Panc1 (cell line): ENCODE results near the gene HRH2. TPM values are rescaled to one million over a fixed set of nuclear protein-coding genes. Genes with fewer than 3 reads are reported as not detected.

ENCODE experiments used
- ATAC-seq: fragments of 200-7000 bp; cut with Tn5 transposase; 2 replicates; pipeline ENCODE4 v1.9.1; 2020; ENCODE audit warnings: mild to moderate bottlenecking, moderate library complexity
- BruUV-seq: library from RNA; stranded (reverse); fragments of 400-500 nt; replicated peaks from 2 replicates; lab custom pipeline; 2021; lab: Mats Ljungman, UMichigan
- CTCF ChIA-PET: fragments of 300-600 bp; sonication (Branson Sonifier 250); formaldehyde crosslinking; loops from one replicate; lab custom pipeline; 2022; ENCODE audit warnings: antibody characterized with exemption; lab: Charles Lee
- POLR2A ChIA-PET: fragments of 300-600 bp; sonication (Branson Sonifier 250); formaldehyde crosslinking; loops from one replicate; lab custom pipeline; 2022; ENCODE audit warnings: antibody characterized with exemption; lab: Charles Lee
- DNase-seq: peaks from one replicate; pipeline ENCODE4 v3.0.0-alpha.2; 2010; ENCODE audit warnings: low read depth, low spot score
- H3K27ac ChIP-seq: 2 replicates; pipeline ENCODE4 v1.5.1; 2011; ENCODE audit warnings: mild to moderate bottlenecking, low read length, inconsistent platforms
- H3K27me3 ChIP-seq: fragments of 200-500 bp; sonication (Bioruptor generic); 2 replicates; pipeline ENCODE4 v1.6.0; 2014; ENCODE audit warnings: low read length, inconsistent platforms; ENCODE audit not compliant: control insufficient read depth, insufficient read depth
- H3K36me3 ChIP-seq: fragments of 200-500 bp; sonication (Bioruptor generic); 2 replicates; pipeline ENCODE4 v1.5.1; 2014; ENCODE audit warnings: inconsistent platforms, mild to moderate bottlenecking, low read length, moderate library complexity; ENCODE audit not compliant: control insufficient read depth, insufficient read depth
- H3K4me1 ChIP-seq: 2 replicates; pipeline ENCODE4 v1.5.1; 2011; ENCODE audit warnings: inconsistent platforms, mild to moderate bottlenecking, low read length, moderate library complexity; ENCODE audit not compliant: control insufficient read depth, insufficient read depth
- H3K4me3 ChIP-seq, 2 experiments: 2 replicates each; pipeline ENCODE4 v1.5.1; 2011 to 2012; ENCODE audit warnings: low read depth in 2 of 2, low read length in 2 of 2, mild to moderate bottlenecking in 2 of 2, inconsistent platforms in 1 of 2, moderate library complexity in 1 of 2
- H3K9me3 ChIP-seq: fragments of 200-500 bp; sonication (Bioruptor generic); 2 replicates; pipeline ENCODE4 v1.5.1; 2014; ENCODE audit warnings: low read depth, mild to moderate bottlenecking, inconsistent platforms, low read length, moderate library complexity; ENCODE audit not compliant: control insufficient read depth, insufficient read depth
- POLR2AphosphoS5 ChIP-seq: IDR thresholded peaks from 2 replicates; pipeline ENCODE4 v1.6.1; 2012; ENCODE audit warnings: mild to moderate bottlenecking, low read depth, low read length, moderate library complexity
- SIN3A ChIP-seq: IDR thresholded peaks from 2 replicates; pipeline ENCODE4 v1.6.1; 2012; ENCODE audit warnings: low read depth, mild to moderate bottlenecking, low read length, moderate library complexity, borderline replicate concordance; ENCODE audit not compliant: insufficient read depth
- TCF7L2 ChIP-seq: IDR thresholded peaks from 2 replicates; pipeline ENCODE4 v1.6.1; 2011; ENCODE audit warnings: mild to moderate bottlenecking, low read depth, low read length, inconsistent platforms
- in situ Hi-C: cut with HindIII; loops from 2 replicates; pipeline ENCODE4 v1.10.0; 2016; ENCODE audit warnings: low sequenced_read_pairs, low pct_unique_long_range_greater_than_20kb
- intact Hi-C: fragments of 100-400 bp; cut with micrococcal nuclease; formaldehyde crosslinking; loops from one replicate; pipeline ENCODE4 v1.10.0; 2022; ENCODE audit not compliant: unreplicated experiment
- total RNA-seq: library from RNA; stranded (reverse); gene quantifications from one replicate; pipeline ENCODE4 v1.2.1, GENCODE V29; 2021; ENCODE audit not compliant: unreplicated experiment
- TF ChIP-seq, protein P1 (sequence below), 2 experiments: IDR thresholded peaks; 2 replicates each; pipeline ENCODE4 v1.6.1; 2011 to 2012; ENCODE audit warnings: low read depth in 2 of 2, control low read depth in 1 of 2, low read length in 1 of 2, mild to moderate bottlenecking in 1 of 2, moderate library complexity in 1 of 2; ENCODE audit not compliant: insufficient read depth in 1 of 2
- TF ChIP-seq, protein P2 (sequence below): fragments of 450-650 bp; IDR thresholded peaks from 2 replicates; pipeline ENCODE4 v1.5.1; 2017; ENCODE audit warnings: mild to moderate bottlenecking

Gene HRH2
- total RNA-seq, 1 experiment from 2014 or later: 0.33 TPM

DNA sequence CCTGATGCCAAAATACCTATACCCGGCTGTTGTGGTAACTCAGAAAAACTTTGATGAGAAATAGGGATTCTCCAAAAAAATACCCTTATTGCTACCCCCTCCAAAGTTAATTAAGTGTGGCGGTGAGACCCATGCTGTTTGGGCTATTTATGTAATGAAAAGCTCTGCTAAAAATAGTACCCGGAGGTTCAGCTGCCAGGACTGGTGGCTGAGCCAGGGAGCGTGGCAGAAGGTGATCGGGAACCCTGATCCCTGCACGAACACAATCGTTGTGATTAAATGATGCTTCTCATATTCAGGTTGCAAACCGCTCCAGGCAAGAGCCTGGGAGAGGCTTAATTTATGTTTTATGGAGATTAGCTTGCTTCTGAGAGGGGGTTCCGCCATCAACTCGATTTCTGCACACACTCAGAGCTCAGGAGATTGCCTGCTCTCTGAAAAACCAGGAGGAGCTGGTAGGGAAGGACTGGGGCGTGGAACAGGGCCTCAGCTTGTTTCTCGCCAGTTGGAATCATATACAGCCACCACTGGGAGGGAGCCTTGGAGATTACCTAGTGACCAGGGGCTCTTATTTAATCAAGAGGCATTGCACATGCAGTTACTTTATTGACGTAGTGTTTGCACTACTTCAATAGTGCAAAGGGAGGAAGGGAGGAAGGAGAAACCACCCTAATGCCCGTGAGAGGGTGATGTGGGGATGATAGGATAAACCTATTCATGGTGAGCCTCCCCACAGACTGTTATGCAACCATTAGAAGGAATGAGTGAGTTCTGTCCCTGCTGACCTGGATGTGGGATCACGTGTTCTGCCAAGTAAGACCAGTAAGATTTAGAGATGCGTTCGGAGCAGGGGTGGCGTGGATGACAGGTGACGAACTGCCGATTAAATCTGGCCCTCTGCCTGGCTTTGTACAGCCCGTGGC is 23.4 kb downstream of the HRH2 start:
- intact Hi-C loops: no loop called here
- in situ Hi-C loops: no loop called here
- Histone ChIP-seq H3K4me1 (no peaks in the 10 kb centered on the region), H3K27me3 (peaks cover 19% of the 10 kb centered on the region), H3K4me3 (no peak overlapping the region), H3K36me3 (no peaks in the 10 kb centered on the region), H3K27ac (no peak overlapping the region), H3K9me3 (no peaks in the 10 kb centered on the region)
- CTCF ChIA-PET: no interaction called here
- TF ChIP-seq TCF7L2 (no peak), SIN3A (no peak), POLR2AphosphoS5 (no peak)
- TF ChIP-seq, protein P1, sequence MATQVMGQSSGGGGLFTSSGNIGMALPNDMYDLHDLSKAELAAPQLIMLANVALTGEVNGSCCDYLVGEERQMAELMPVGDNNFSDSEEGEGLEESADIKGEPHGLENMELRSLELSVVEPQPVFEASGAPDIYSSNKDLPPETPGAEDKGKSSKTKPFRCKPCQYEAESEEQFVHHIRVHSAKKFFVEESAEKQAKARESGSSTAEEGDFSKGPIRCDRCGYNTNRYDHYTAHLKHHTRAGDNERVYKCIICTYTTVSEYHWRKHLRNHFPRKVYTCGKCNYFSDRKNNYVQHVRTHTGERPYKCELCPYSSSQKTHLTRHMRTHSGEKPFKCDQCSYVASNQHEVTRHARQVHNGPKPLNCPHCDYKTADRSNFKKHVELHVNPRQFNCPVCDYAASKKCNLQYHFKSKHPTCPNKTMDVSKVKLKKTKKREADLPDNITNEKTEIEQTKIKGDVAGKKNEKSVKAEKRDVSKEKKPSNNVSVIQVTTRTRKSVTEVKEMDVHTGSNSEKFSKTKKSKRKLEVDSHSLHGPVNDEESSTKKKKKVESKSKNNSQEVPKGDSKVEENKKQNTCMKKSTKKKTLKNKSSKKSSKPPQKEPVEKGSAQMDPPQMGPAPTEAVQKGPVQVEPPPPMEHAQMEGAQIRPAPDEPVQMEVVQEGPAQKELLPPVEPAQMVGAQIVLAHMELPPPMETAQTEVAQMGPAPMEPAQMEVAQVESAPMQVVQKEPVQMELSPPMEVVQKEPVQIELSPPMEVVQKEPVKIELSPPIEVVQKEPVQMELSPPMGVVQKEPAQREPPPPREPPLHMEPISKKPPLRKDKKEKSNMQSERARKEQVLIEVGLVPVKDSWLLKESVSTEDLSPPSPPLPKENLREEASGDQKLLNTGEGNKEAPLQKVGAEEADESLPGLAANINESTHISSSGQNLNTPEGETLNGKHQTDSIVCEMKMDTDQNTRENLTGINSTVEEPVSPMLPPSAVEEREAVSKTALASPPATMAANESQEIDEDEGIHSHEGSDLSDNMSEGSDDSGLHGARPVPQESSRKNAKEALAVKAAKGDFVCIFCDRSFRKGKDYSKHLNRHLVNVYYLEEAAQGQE (IDR thresholded peaks at IDR 0.05; ENCODE audit: insufficient read depth in 1 of 2, low read depth in 2 of 2, low read length in 1 of 2): no peak
- TF ChIP-seq, protein P2, sequence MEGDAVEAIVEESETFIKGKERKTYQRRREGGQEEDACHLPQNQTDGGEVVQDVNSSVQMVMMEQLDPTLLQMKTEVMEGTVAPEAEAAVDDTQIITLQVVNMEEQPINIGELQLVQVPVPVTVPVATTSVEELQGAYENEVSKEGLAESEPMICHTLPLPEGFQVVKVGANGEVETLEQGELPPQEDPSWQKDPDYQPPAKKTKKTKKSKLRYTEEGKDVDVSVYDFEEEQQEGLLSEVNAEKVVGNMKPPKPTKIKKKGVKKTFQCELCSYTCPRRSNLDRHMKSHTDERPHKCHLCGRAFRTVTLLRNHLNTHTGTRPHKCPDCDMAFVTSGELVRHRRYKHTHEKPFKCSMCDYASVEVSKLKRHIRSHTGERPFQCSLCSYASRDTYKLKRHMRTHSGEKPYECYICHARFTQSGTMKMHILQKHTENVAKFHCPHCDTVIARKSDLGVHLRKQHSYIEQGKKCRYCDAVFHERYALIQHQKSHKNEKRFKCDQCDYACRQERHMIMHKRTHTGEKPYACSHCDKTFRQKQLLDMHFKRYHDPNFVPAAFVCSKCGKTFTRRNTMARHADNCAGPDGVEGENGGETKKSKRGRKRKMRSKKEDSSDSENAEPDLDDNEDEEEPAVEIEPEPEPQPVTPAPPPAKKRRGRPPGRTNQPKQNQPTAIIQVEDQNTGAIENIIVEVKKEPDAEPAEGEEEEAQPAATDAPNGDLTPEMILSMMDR: no peak
- DNase-seq (no peak), ATAC-seq (no peak)
- BruUV-seq: no TSS peak
- POLR2A ChIA-PET: no interaction called here

DNA sequence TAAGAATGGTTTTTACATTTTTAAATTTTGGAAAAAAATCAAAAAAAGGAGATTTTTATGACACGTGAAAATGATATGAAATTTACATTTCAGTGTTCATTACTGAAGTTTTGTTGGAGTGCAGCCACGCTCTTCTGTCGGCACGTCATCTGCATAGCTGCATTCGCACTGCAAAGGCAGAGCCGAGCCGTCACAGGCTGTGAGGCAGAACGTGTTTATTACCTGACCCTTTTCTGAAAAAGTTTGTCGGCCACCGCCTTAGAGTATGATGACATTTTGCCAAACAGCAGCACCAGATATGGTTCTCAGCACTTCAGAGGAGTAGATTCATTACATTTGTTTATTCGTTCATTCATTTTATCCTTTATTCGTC is 24.1 kb downstream of the HRH2 start:
- TF ChIP-seq, protein P1 (IDR thresholded peaks at IDR 0.05; ENCODE audit: insufficient read depth in 1 of 2, low read depth in 2 of 2, low read length in 1 of 2): no peak
- TF ChIP-seq POLR2AphosphoS5: no peak
- intact Hi-C loops (no loop called here), in situ Hi-C loops (no loop called here)

More for the DNA sequence above, 24.1 kb downstream of the HRH2 start:
- DNase-seq (no peak), ATAC-seq (no peak)
- BruUV-seq: no TSS peak
- H3K4me3 ChIP-seq: no peak overlapping the region
- ChIA-PET CTCF (no interaction called here), POLR2A (no interaction called here)
- H3K27me3 ChIP-seq: peaks cover 19% of the 10 kb centered on the region
- no peak overlapping the region for H3K27ac ChIP-seq
- H3K9me3 ChIP-seq: no peaks in the 10 kb centered on the region
- no peaks in the 10 kb centered on the region for H3K36me3 ChIP-seq
- H3K4me1 ChIP-seq: no peaks in the 10 kb centered on the region
